MCF 10A (cell line): ENCODE data around the gene ECHDC3. TPM values are rescaled to one million over a fixed set of nuclear protein-coding genes. Genes with fewer than 3 reads are reported as not detected.
A peak's percentile ranks its signal among the peaks of the same experiment; 100 is the strongest.

ENCODE experiments used
- BruUV-seq: library from RNA; stranded (reverse); fragments of 400-500 nt; replicated peaks from 2 replicates; lab custom pipeline; 2021; lab: Mats Ljungman, UMichigan
- CTCF ChIA-PET: fragments of 300-600 bp; sonication (Branson Sonifier 250); formaldehyde crosslinking; extraction: SDS; loops from one replicate; lab custom pipeline; 2021; ENCODE audit warnings: antibody characterized with exemption, inconsistent platforms; lab: Yijun Ruan, JAX
- POLR2A ChIA-PET: fragments of 300-600, 350-650 bp; sonication (Branson Sonifier 250); formaldehyde crosslinking; extraction: SDS; loops from one replicate; lab custom pipeline; 2020; ENCODE audit warnings: antibody characterized with exemption, inconsistent platforms; lab: Yijun Ruan, JAX
- DNase-seq: peaks from one replicate; pipeline ENCODE4 v3.0.0-alpha.2; 2018; ENCODE audit not compliant: unreplicated experiment
- H3K27ac Mint-ChIP-seq: one replicate; pipeline ENCODE4 v1.8.0; 2022; ENCODE audit warnings: mild to moderate bottlenecking, low read depth, mixed read lengths; ENCODE audit not compliant: unreplicated experiment
- H3K27me3 Mint-ChIP-seq: one replicate; pipeline ENCODE4 v1.8.0; 2022; ENCODE audit warnings: mixed read lengths; ENCODE audit not compliant: insufficient read depth, unreplicated experiment
- H3K36me3 Mint-ChIP-seq: one replicate; pipeline ENCODE4 v1.8.0; 2022; ENCODE audit warnings: mild to moderate bottlenecking, moderate library complexity, mixed read lengths; ENCODE audit not compliant: insufficient read depth, unreplicated experiment
- H3K4me1 Mint-ChIP-seq: one replicate; pipeline ENCODE4 v1.8.0; 2022; ENCODE audit warnings: mixed read lengths; ENCODE audit not compliant: insufficient read depth, unreplicated experiment
- H3K4me3 Mint-ChIP-seq: one replicate; pipeline ENCODE4 v1.8.0; 2022; ENCODE audit warnings: mild to moderate bottlenecking, moderate library complexity, mixed read lengths; ENCODE audit not compliant: unreplicated experiment
- H3K9me3 Mint-ChIP-seq: one replicate; pipeline ENCODE4 v1.8.0; 2022; ENCODE audit warnings: mixed read lengths; ENCODE audit not compliant: unreplicated experiment
- CTCF ChIP-seq: fragments of 200-600 bp; IDR thresholded peaks from one replicate; pipeline ENCODE4 v1.8.0; 2022; ENCODE audit warnings: antibody characterized with exemption, mild to moderate bottlenecking; ENCODE audit not compliant: unreplicated experiment
- intact Hi-C: fragments of 100-400 bp; cut with micrococcal nuclease; formaldehyde crosslinking; loops from 2 replicates; pipeline ENCODE4 v1.14.1; 2022
- total RNA-seq: library from RNA; stranded (reverse); gene quantifications from 2 replicates; pipeline ENCODE4 v1.2.3, GENCODE V29; 2022

The ECHDC3 gene
- total RNA-seq, 1 experiment from 2014 or later, result 25.5 TPM

- TF ChIP-seq CTCF, result no peak
- CTCF ChIA-PET, result no interaction called here
Measured at GRCh38 chr10:11740907-11741306, 1.3 kb upstream of the ECHDC3 start.

DNA sequence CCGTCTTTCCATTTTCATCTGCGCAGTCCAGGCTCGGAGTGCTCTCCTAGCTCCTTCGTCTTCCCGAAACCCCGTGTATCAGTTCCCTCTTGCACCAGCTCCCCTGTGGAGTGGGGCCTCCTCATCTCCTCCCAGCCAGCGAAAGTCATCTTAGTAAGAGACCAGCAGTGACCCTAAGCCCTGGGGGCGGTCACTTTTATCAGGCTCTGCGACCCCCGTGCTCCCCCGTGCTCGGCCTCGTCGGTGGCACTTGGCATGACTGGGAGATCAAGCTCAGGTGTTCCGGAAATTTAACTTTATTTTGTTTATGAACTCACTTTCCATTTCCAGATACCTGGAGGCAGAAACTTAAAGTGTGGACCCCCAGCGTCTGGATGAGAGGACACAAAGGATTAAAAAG is 574 bp upstream of the ECHDC3 start:
- Mint-ChIP-seq H3K4me3 (peak overlapping the region; percentile 75), H3K36me3 (peaks cover 13% of the 10 kb centered on the region), H3K27ac (no peak overlapping the region), H3K9me3 (no peaks in the 10 kb centered on the region), H3K4me1 (peaks cover 18% of the 10 kb centered on the region), H3K27me3 (peaks cover 12% of the 10 kb centered on the region)
- TF ChIP-seq CTCF, result no peak
- BruUV-seq, result no TSS peak
- ChIA-PET CTCF (interaction anchor here (0.9 kb wide), 1 partner anchor 226 kb away, joined by 3 read pairs; no protein-coding TSS in a partner anchor), POLR2A (interaction anchor here (0.6 to 0.7 kb wide), 2 partner anchors 220 to 249 kb away, joined by 3 read pairs; no protein-coding TSS in a partner anchor)
- no peak for DNase-seq
- intact Hi-C loops, result no loop called here

More at GRCh38 chr10:11740907-11741306, 1.3 kb upstream of the ECHDC3 start:
- Mint-ChIP-seq H3K27ac (no peak overlapping the region), H3K36me3 (peaks cover 13% of the 10 kb centered on the region), H3K9me3 (no peaks in the 10 kb centered on the region), H3K4me1 (peaks cover 18% of the 10 kb centered on the region), H3K4me3 (no peak overlapping the region), H3K27me3 (peaks cover 12% of the 10 kb centered on the region)
- intact Hi-C loops, result no loop called here
- no TSS peak for BruUV-seq
- POLR2A ChIA-PET, result interaction anchor here (0.7 kb wide), 1 partner anchor 40 kb away, joined by 3 read pairs; no protein-coding TSS in a partner anchor
- no peak for DNase-seq

- no peaks in the 10 kb centered on the region for H3K9me3 Mint-ChIP-seq
- intact Hi-C loops, result no loop called here
- peaks cover 18% of the 10 kb centered on the region for H3K4me1 Mint-ChIP-seq
- peaks cover 18% of the 10 kb centered on the region for H3K36me3 Mint-ChIP-seq
- BruUV-seq, result no TSS peak
- peak; percentile 22 for DNase-seq
- POLR2A ChIA-PET, result interaction anchor here (0.6 to 2.2 kb wide), 5 partner anchors 14 to 137 kb away, joined by 3 to 20 read pairs (median 3); no protein-coding TSS in a partner anchor
- peaks cover 6% of the 10 kb centered on the region for H3K27me3 Mint-ChIP-seq
- CTCF ChIA-PET, result interaction anchor here (0.5 to 3.4 kb wide), 4 partner anchors 14 to 227 kb away, joined by 3 to 20 read pairs (median 6); no protein-coding TSS in a partner anchor
- peak overlapping the region; percentile 81 for H3K27ac Mint-ChIP-seq
- no peak for TF ChIP-seq CTCF
- peak overlapping the region; percentile 75 for H3K4me3 Mint-ChIP-seq
Measured at GRCh38 chr10:11742779-11743298, 657 bp downstream of the ECHDC3 start.

GRCh38 chr10:11743461-11744338 is 1.5 kb downstream of the ECHDC3 start:
- peak overlapping the region; percentile 75 for H3K4me3 Mint-ChIP-seq
- ChIA-PET POLR2A (interaction anchor here (0.9 to 2.2 kb wide), 2 partner anchors 13 to 18 kb away, joined by 3 to 20 read pairs; no protein-coding TSS in a partner anchor), CTCF (interaction anchor here (0.7 to 3.4 kb wide), 3 partner anchors 14 to 228 kb away, joined by 3 to 20 read pairs (median 9); no protein-coding TSS in a partner anchor)
- peak overlapping the region; percentile 81 for H3K27ac Mint-ChIP-seq
- TF ChIP-seq CTCF, result no peak
- intact Hi-C loops, result no loop called here
- no peak for DNase-seq
- H3K36me3 Mint-ChIP-seq, result peaks cover 26% of the 10 kb centered on the region
- peaks cover 18% of the 10 kb centered on the region for H3K4me1 Mint-ChIP-seq
- no peaks in the 10 kb centered on the region for H3K9me3 Mint-ChIP-seq
- H3K27me3 Mint-ChIP-seq, result no peaks in the 10 kb centered on the region
- TSS peak; percentile 29 for BruUV-seq
